Endothelial cell of umbilical vein (primary cell): ENCODE data around the gene RAPGEF3.

Source experiments
- EZH2 ChIP-seq: IDR thresholded peaks from 2 replicates; pipeline ENCODE4 v1.6.1; 2012; ENCODE audit warnings: borderline replicate concordance, low read depth, mild to moderate bottlenecking, moderate library complexity, low read length, inconsistent platforms; ENCODE audit not compliant: severe bottlenecking
- JUN ChIP-seq: IDR thresholded peaks from 2 replicates; pipeline ENCODE4 v1.6.1; 2011; ENCODE audit warnings: borderline replicate concordance, low read depth; ENCODE audit not compliant: insufficient read length, insufficient read depth
- MYC ChIP-seq: IDR thresholded peaks from one replicate; pipeline ENCODE4 v1.6.1; 2011; ENCODE audit warnings: mild to moderate bottlenecking, low read depth, low read length
- POLR2A ChIP-seq: IDR thresholded peaks from 2 replicates; pipeline ENCODE4 v1.6.1; 2012; ENCODE audit warnings: low read depth, mild to moderate bottlenecking, control low read depth, low read length
- POLR2AphosphoS5 ChIP-seq: IDR thresholded peaks from 2 replicates; pipeline ENCODE4 v1.6.1; 2012; ENCODE audit warnings: low read depth, mild to moderate bottlenecking, control low read depth, low read length, moderate library complexity; ENCODE audit not compliant: insufficient read depth
- TF ChIP-seq, protein P1 (sequence below), 2 donors: IDR thresholded peaks; 1 replicate in 1 of 2; 2 replicates in 1 of 2; pipeline ENCODE4 v1.5.1; 2011; ENCODE audit warnings: low read length in 2 of 2, mild to moderate bottlenecking in 2 of 2, moderate library complexity in 2 of 2, control low read depth in 1 of 2, inconsistent platforms in 1 of 2, low read depth in 1 of 2; ENCODE audit not compliant: insufficient read depth in 1 of 2; ENCODE audit errors: extremely low read depth in 1 of 2

DNA sequence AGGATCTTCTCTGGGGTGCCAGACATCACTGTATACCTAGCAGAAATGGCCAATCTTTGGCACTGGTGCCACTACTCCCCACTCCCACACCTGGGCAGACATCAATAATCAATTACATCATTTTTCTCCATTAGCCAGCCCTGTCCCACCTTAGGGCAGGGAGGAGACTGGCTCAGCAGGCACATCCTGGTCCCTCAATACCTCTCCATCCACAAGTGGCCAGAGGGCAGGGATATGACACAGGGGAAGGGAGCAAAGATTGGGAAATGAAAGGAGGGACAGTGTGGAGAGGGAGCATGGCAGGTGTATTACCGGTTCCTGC, 10.2 kb downstream of the RAPGEF3 start:
- TF ChIP-seq JUN: no peak
- no peak for TF ChIP-seq POLR2AphosphoS5
- TF ChIP-seq, protein P1, sequence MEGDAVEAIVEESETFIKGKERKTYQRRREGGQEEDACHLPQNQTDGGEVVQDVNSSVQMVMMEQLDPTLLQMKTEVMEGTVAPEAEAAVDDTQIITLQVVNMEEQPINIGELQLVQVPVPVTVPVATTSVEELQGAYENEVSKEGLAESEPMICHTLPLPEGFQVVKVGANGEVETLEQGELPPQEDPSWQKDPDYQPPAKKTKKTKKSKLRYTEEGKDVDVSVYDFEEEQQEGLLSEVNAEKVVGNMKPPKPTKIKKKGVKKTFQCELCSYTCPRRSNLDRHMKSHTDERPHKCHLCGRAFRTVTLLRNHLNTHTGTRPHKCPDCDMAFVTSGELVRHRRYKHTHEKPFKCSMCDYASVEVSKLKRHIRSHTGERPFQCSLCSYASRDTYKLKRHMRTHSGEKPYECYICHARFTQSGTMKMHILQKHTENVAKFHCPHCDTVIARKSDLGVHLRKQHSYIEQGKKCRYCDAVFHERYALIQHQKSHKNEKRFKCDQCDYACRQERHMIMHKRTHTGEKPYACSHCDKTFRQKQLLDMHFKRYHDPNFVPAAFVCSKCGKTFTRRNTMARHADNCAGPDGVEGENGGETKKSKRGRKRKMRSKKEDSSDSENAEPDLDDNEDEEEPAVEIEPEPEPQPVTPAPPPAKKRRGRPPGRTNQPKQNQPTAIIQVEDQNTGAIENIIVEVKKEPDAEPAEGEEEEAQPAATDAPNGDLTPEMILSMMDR (IDR thresholded peaks at IDR 0.05; ENCODE audit: extremely low read depth in 1 of 2, insufficient read depth in 1 of 2, low read depth in 1 of 2, low read length in 2 of 2): no peak
- TF ChIP-seq EZH2: no peak
- no peak for TF ChIP-seq MYC
- TF ChIP-seq POLR2A: no peak
